ENCODE data around the gene PRR22.
"Not testable (repeated sequence)": the region's sequence is repeated elsewhere in the genome, so short reads cannot be mapped to it uniquely, and the experiment has no call there.

PRR22 gene

DNA sequence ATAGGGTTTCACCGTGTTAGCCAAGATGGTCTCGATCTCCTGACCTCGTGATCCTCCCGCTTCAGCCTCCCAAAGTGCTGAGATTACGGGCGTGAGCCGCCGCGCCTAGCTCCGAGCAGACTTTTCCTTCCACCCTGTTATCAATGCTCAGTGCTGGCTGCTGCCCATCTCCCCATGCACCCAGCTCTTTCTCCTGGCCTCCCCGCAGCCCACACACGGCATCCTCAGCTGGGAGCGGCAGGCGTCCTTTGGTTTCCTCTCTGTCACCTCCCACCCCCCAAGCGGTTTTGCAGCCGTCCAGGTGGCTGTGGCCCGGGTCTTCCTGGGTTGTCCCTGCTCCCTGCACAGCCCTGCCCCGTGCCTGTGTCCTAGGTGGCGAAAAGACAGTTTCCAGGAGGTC, 12.1 kb downstream of the PRR22 start:
- H3K4me3 ChIP-seq (ENCODE audit: low read depth in 1 of 2, low read length in 2 of 2): no peak overlapping the region

DNA sequence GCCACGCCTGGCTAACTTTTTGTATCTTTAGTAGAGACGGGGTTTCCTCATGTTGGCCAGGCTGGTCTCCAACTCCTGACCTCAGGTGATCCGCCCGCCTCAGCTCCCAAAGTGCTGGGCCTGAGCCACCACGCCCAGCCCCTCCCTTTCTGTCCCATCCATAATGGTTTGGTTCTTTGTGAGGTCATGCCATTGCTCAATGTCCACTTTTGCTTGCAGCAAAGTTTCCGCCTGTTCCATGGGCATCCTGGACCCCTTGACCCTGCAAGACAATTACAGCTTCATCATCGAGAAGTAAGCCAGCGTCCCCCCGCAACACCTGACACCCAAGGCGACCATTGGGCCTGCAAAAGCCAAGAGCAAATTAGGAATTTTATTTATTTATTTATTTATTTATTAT, 16.6 kb downstream of the PRR22 start:
- no peaks in the 10 kb centered on the region for H3K9me3 ChIP-seq (ENCODE audit: control insufficient read depth in 1 of 2, low read length in 2 of 2)
- H3K27me3 ChIP-seq (ENCODE audit: low read depth, low read length): no peaks in the 10 kb centered on the region
- no peaks in the 10 kb centered on the region for H3K4me1 ChIP-seq (ENCODE audit: control insufficient read depth in 1 of 2, insufficient read depth in 2 of 2, low read length in 2 of 2)
- no peak overlapping the region for H3K27ac ChIP-seq (ENCODE audit: low read length)
- no peak overlapping the region for H3K4me3 ChIP-seq (ENCODE audit: low read depth in 1 of 2, low read length in 2 of 2)
- no peaks in the 10 kb centered on the region for H3K36me3 ChIP-seq (ENCODE audit: control insufficient read depth in 1 of 2, insufficient read depth in 2 of 2, low read length in 2 of 2)

More for the DNA sequence above, 12.1 kb downstream of the PRR22 start:
- no peaks in the 10 kb centered on the region for H3K4me1 ChIP-seq (ENCODE audit: control insufficient read depth in 1 of 2, insufficient read depth in 2 of 2, low read length in 2 of 2)
- H3K27me3 ChIP-seq (ENCODE audit: low read depth, low read length): no peaks in the 10 kb centered on the region
- no peaks in the 10 kb centered on the region for H3K9me3 ChIP-seq (ENCODE audit: control insufficient read depth in 1 of 2, low read length in 2 of 2)
- no peak overlapping the region for H3K27ac ChIP-seq (ENCODE audit: low read length)
- no peaks in the 10 kb centered on the region for H3K36me3 ChIP-seq (ENCODE audit: control insufficient read depth in 1 of 2, insufficient read depth in 2 of 2, low read length in 2 of 2)

GRCh38 chr19:5765220-5765619, 19.3 kb downstream of the PRR22 start:
- no peaks in the 10 kb centered on the region for H3K36me3 ChIP-seq (ENCODE audit: control insufficient read depth in 1 of 2, insufficient read depth in 2 of 2, low read length in 2 of 2)
- H3K4me3 ChIP-seq (ENCODE audit: low read depth in 1 of 2, low read length in 2 of 2): no peak overlapping the region
- no peaks in the 10 kb centered on the region for H3K9me3 ChIP-seq (ENCODE audit: control insufficient read depth in 1 of 2, low read length in 2 of 2)
- H3K4me1 ChIP-seq (ENCODE audit: control insufficient read depth in 1 of 2, insufficient read depth in 2 of 2, low read length in 2 of 2): no peaks in the 10 kb centered on the region
- H3K27ac ChIP-seq (ENCODE audit: low read length): no peak overlapping the region
- H3K27me3 ChIP-seq (ENCODE audit: low read depth, low read length): no peaks in the 10 kb centered on the region

DNA sequence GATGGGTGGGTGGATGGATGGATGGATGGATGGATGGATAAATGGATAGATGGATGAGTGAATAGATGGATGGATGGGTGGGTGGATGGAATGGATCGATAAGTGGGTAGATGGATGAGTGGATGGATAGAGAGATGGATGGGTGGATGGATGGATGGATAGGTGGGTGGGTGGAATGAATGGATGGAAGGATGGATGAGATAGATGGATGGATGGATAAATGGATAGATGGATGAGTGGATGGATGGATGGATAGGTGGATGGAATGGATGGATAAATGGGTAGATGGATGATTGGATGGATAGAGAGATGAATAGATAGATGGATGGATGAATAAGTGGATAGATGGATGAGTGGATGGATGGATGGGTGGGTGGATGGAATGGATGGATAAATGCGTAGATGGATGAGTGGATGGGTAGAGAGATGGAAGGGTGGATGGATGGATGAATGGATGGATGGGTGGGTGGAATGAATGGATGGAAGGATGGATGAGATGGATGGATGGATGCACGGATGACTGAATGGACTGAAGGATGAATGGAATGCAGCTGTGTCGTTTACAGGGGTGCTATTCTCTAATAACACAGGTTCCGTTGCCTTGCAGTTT, 21.8 kb downstream of the PRR22 start:
- Histone ChIP-seq H3K36me3 (ENCODE audit: control insufficient read depth in 1 of 2, insufficient read depth in 2 of 2, low read length in 2 of 2) (no peaks in the 10 kb centered on the region), H3K27me3 (ENCODE audit: low read depth, low read length) (no peaks in the 10 kb centered on the region), H3K4me1 (ENCODE audit: control insufficient read depth in 1 of 2, insufficient read depth in 2 of 2, low read length in 2 of 2) (no peaks in the 10 kb centered on the region), H3K4me3 (ENCODE audit: low read depth in 1 of 2, low read length in 2 of 2) (no peak overlapping the region), H3K27ac (ENCODE audit: low read length) (no peak overlapping the region), H3K9me3 (ENCODE audit: control insufficient read depth in 1 of 2, low read length in 2 of 2) (no peaks in the 10 kb centered on the region)

DNA sequence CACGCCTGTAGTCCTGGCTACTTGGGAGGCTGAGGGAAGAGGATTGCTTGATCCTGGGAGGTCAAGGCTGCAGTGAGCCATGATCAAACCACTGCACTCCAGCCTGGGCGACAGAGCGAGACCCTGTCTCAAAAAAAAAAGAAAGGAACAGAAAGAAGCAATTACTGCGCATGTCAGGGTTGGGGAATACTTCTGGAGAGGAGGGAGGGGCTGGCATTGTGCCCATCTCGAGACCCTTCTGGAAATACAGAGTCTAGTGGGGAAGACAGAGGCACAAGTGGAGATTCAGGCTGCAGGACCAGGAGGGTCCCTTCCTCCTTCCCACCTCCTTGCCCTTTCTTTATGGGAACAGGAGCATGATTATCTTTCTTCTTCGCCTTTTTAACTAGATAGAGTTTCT, 30.8 kb downstream of the PRR22 start:
- Histone ChIP-seq H3K27me3 (ENCODE audit: low read depth, low read length) (no peaks in the 10 kb centered on the region), H3K9me3 (ENCODE audit: control insufficient read depth in 1 of 2, low read length in 2 of 2) (no peaks in the 10 kb centered on the region), H3K27ac (ENCODE audit: low read length) (no peak overlapping the region), H3K36me3 (ENCODE audit: control insufficient read depth in 1 of 2, insufficient read depth in 2 of 2, low read length in 2 of 2) (no peaks in the 10 kb centered on the region), H3K4me3 (ENCODE audit: low read depth in 1 of 2, low read length in 2 of 2) (no peak overlapping the region), H3K4me1 (ENCODE audit: control insufficient read depth in 1 of 2, insufficient read depth in 2 of 2, low read length in 2 of 2) (no peaks in the 10 kb centered on the region)

DNA sequence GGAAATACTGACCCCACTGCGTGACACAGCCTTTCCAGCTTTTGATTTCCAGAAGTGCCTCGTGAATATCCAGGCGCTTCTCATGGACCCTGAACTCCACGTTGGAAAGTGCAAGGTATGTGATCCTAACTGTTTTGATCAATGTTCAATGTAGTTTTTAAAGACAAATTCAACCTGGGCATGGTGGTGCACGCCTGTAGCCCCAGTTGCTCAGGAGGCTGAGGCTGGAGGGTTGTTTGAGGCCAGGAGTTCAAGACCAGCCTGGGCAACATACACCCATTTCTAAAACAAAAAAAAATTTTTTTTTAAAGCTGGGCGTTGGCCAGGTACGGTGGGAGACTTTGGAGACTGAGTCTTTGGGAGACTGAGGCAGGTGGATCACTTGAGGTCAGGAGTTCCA, 32.8 kb downstream of the PRR22 start:
- no peaks in the 10 kb centered on the region for H3K9me3 ChIP-seq (ENCODE audit: control insufficient read depth in 1 of 2, low read length in 2 of 2)
- H3K4me3 ChIP-seq (ENCODE audit: low read depth in 1 of 2, low read length in 2 of 2): no peak overlapping the region
- no peak overlapping the region for H3K27ac ChIP-seq (ENCODE audit: low read length)
- H3K27me3 ChIP-seq (ENCODE audit: low read depth, low read length): no peaks in the 10 kb centered on the region
- H3K36me3 ChIP-seq (ENCODE audit: control insufficient read depth in 1 of 2, insufficient read depth in 2 of 2, low read length in 2 of 2): no peaks in the 10 kb centered on the region
- H3K4me1 ChIP-seq (ENCODE audit: control insufficient read depth in 1 of 2, insufficient read depth in 2 of 2, low read length in 2 of 2): no peaks in the 10 kb centered on the region

GRCh38 chr19:5749505-5749904, 35.0 kb downstream of the PRR22 start:
- Histone ChIP-seq H3K4me1 (ENCODE audit: control insufficient read depth in 1 of 2, insufficient read depth in 2 of 2, low read length in 2 of 2) (no peaks in the 10 kb centered on the region), H3K36me3 (ENCODE audit: control insufficient read depth in 1 of 2, insufficient read depth in 2 of 2, low read length in 2 of 2) (no peaks in the 10 kb centered on the region), H3K9me3 (ENCODE audit: control insufficient read depth in 1 of 2, low read length in 2 of 2) (no peaks in the 10 kb centered on the region), H3K27ac (ENCODE audit: low read length) (no peak overlapping the region), H3K27me3 (ENCODE audit: low read depth, low read length) (no peaks in the 10 kb centered on the region), H3K4me3 (ENCODE audit: low read depth in 1 of 2, low read length in 2 of 2) (no peak overlapping the region)

DNA sequence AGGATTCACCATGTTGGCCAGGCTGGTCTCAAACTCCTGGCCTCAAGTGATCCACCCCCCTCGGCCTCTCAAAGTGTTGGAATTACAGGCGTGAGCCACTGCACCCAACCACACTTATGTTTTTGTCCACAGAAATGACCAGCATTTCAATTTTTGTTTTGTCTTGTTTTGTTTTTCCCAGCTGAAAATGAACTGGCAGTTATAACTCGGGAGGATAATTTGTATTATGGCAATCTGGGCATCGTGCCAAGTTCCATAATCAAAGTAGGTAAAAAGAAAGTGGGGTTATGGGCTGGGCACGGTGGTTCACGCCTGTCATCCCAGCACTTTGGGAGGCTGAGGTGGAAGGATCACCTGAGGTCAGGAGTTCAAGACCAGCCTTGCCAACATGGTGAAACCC, 35.6 kb downstream of the PRR22 start:
- not testable (repeated sequence) for H3K27me3 ChIP-seq (ENCODE audit: low read depth, low read length); H3K9me3 ChIP-seq (ENCODE audit: control insufficient read depth in 1 of 2, low read length in 2 of 2)

DNA sequence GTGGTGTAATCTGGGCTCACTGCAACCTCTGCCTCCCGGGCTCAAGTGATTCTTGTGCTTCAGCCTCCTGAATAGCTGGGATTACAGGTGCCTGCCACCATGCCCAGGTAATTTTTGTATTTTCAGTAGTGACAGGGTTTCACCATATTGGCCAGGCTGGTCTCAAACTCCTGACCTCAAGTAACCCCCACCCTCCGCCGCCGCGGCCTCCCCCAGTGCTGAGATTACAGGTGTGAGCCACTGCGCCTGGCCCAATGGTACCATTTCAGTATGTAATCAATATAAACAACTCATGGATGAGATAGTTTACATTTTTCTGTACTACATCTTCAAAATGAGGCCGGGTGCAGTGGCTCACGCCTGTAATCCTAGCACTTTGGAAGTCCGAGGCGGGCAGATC, 39.5 kb downstream of the PRR22 start:
- H3K9me3 ChIP-seq (ENCODE audit: control insufficient read depth in 1 of 2, low read length in 2 of 2); H3K36me3 ChIP-seq (ENCODE audit: control insufficient read depth in 1 of 2, insufficient read depth in 2 of 2, low read length in 2 of 2); H3K27ac ChIP-seq (ENCODE audit: low read length); H3K4me1 ChIP-seq (ENCODE audit: control insufficient read depth in 1 of 2, insufficient read depth in 2 of 2, low read length in 2 of 2); H3K4me3 ChIP-seq (ENCODE audit: low read depth in 1 of 2, low read length in 2 of 2); H3K27me3 ChIP-seq (ENCODE audit: low read depth, low read length): not testable (repeated sequence)

More for the DNA sequence above, 35.6 kb downstream of the PRR22 start:
- H3K36me3 ChIP-seq (ENCODE audit: control insufficient read depth in 1 of 2, insufficient read depth in 2 of 2, low read length in 2 of 2); H3K4me1 ChIP-seq (ENCODE audit: control insufficient read depth in 1 of 2, insufficient read depth in 2 of 2, low read length in 2 of 2); H3K4me3 ChIP-seq (ENCODE audit: low read depth in 1 of 2, low read length in 2 of 2); H3K27ac ChIP-seq (ENCODE audit: low read length): not testable (repeated sequence)

- H3K4me3 ChIP-seq (ENCODE audit: low read depth in 1 of 2, low read length in 2 of 2): no peak overlapping the region
- H3K9me3 ChIP-seq (ENCODE audit: control insufficient read depth in 1 of 2, low read length in 2 of 2): no peaks in the 10 kb centered on the region
- no peak overlapping the region for H3K27ac ChIP-seq (ENCODE audit: low read length)
- H3K27me3 ChIP-seq (ENCODE audit: low read depth, low read length): no peaks in the 10 kb centered on the region
- H3K4me1 ChIP-seq (ENCODE audit: control insufficient read depth in 1 of 2, insufficient read depth in 2 of 2, low read length in 2 of 2): no peaks in the 10 kb centered on the region
- no peaks in the 10 kb centered on the region for H3K36me3 ChIP-seq (ENCODE audit: control insufficient read depth in 1 of 2, insufficient read depth in 2 of 2, low read length in 2 of 2)
Measured at GRCh38 chr19:5743630-5744029, 40.9 kb downstream of the PRR22 start.

DNA sequence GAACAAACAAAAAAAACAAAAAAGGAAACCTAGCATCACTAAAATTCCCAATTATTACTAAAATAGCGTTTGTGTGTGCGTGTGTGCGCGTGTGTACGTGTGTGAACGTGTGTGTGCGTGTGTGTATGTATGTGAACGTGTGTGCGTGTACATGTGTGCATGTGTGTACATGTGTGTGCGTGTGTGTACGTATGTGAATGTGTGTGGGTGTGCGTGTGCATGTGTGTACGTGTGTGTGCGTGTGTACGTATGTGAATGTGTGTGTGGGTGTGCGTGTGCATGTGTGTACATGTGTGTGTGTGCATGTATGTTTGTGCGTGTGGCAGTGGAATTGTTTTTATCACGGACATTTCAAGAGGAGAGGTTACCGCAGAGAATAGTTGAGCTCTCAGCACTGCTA, 42.5 kb downstream of the PRR22 start:
- H3K9me3 ChIP-seq (ENCODE audit: control insufficient read depth in 1 of 2, low read length in 2 of 2): no peaks in the 10 kb centered on the region
- H3K36me3 ChIP-seq (ENCODE audit: control insufficient read depth in 1 of 2, insufficient read depth in 2 of 2, low read length in 2 of 2): no peaks in the 10 kb centered on the region
- no peaks in the 10 kb centered on the region for H3K4me1 ChIP-seq (ENCODE audit: control insufficient read depth in 1 of 2, insufficient read depth in 2 of 2, low read length in 2 of 2)
- no peak overlapping the region for H3K27ac ChIP-seq (ENCODE audit: low read length)
- no peak overlapping the region for H3K4me3 ChIP-seq (ENCODE audit: low read depth in 1 of 2, low read length in 2 of 2)
- no peaks in the 10 kb centered on the region for H3K27me3 ChIP-seq (ENCODE audit: low read depth, low read length)

DNA sequence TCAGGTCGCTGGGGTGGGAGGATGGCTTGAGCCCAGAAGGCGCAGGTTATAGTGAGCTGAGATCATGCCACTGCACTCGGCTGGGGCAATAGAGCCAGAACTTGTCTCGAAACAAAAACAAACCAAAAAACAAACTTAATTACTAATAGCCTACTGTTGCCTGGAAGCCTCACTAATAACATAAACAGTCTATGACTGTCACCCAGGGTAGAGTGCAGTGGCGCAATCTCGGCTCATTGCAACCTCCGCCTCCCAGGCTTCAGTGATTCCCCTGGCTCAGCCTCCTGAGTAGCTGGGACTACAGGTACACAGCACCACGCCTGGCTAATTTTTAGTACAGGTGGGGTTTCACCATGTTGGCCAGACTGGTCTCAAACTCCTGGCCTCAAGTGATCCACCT, 46.1 kb downstream of the PRR22 start:
- Histone ChIP-seq H3K9me3 (ENCODE audit: control insufficient read depth in 1 of 2, low read length in 2 of 2) (no peaks in the 10 kb centered on the region), H3K4me3 (ENCODE audit: low read depth in 1 of 2, low read length in 2 of 2) (no peak overlapping the region), H3K27me3 (ENCODE audit: low read depth, low read length) (no peaks in the 10 kb centered on the region), H3K4me1 (ENCODE audit: control insufficient read depth in 1 of 2, insufficient read depth in 2 of 2, low read length in 2 of 2) (no peaks in the 10 kb centered on the region), H3K27ac (ENCODE audit: low read length) (no peak overlapping the region), H3K36me3 (ENCODE audit: control insufficient read depth in 1 of 2, insufficient read depth in 2 of 2, low read length in 2 of 2) (no peaks in the 10 kb centered on the region)
